Astrocyte (in vitro differentiated cells and primary cell): Measurements from ENCODE around the gene PRIMA1. TPM values are rescaled to one million over a fixed set of nuclear protein-coding genes. Genes with fewer than 3 reads are reported as not detected.

ENCODE experiments used
- DNase-seq: peaks from one replicate; pipeline ENCODE4 v3.0.0-alpha.2; 2010; ENCODE audit warnings: low read depth
- FAIRE-seq: peaks from 2 replicates; lab custom pipeline; 2011; peaks lifted over from hg19 to GRCh38; lab: Jason Lieb, UNC
- H2AFZ ChIP-seq: 2 replicates; pipeline ENCODE4 v1.6.0; 2012; ENCODE audit warnings: low read depth, low read length, inconsistent platforms
- H3K27ac ChIP-seq: 2 replicates; pipeline ENCODE4 v1.5.1; 2011; ENCODE audit warnings: low read depth, low read length, inconsistent platforms
- H3K27me3 ChIP-seq: 2 replicates; pipeline ENCODE4 v1.6.0; 2011; ENCODE audit warnings: low read length, inconsistent platforms; ENCODE audit not compliant: insufficient read depth
- H3K36me3 ChIP-seq: 2 replicates; pipeline ENCODE4 v1.5.1; 2011; ENCODE audit warnings: low read length, inconsistent platforms; ENCODE audit not compliant: insufficient read depth
- H3K4me1 ChIP-seq: 2 replicates; pipeline ENCODE4 v1.5.1; 2011; ENCODE audit warnings: low read length, inconsistent platforms; ENCODE audit not compliant: insufficient read depth
- H3K4me2 ChIP-seq: 2 replicates; pipeline ENCODE4 v1.6.0; 2012; ENCODE audit warnings: low read length, inconsistent platforms
- H3K4me3 ChIP-seq: 2 replicates; pipeline ENCODE4 v1.5.1; 2011; ENCODE audit warnings: low read depth, mild to moderate bottlenecking, low read length, inconsistent platforms; ENCODE audit not compliant: insufficient read depth
- H3K79me2 ChIP-seq: 2 replicates; pipeline ENCODE4 v1.6.0; 2012; ENCODE audit warnings: mild to moderate bottlenecking, low read length, inconsistent platforms; ENCODE audit not compliant: insufficient read depth
- H3K9ac ChIP-seq: 2 replicates; pipeline ENCODE4 v1.6.0; 2012; ENCODE audit warnings: mild to moderate bottlenecking, low read length, inconsistent platforms
- H3K9me3 ChIP-seq: 2 replicates; pipeline ENCODE4 v1.5.1; 2012; ENCODE audit warnings: low read depth, mild to moderate bottlenecking, low read length, inconsistent platforms; ENCODE audit not compliant: insufficient read depth
- H4K20me1 ChIP-seq: 2 replicates; pipeline ENCODE4 v1.6.0; 2012; ENCODE audit warnings: low read length, inconsistent platforms; ENCODE audit not compliant: insufficient read depth
- H3K27ac Mint-ChIP-seq: one replicate; pipeline ENCODE4 v1.8.0; 2021; ENCODE audit warnings: mild to moderate bottlenecking, mixed read lengths; ENCODE audit not compliant: unreplicated experiment
- H3K27me3 Mint-ChIP-seq: one replicate; pipeline ENCODE4 v1.8.0; 2021; ENCODE audit warnings: low read depth, mixed read lengths; ENCODE audit not compliant: unreplicated experiment
- H3K36me3 Mint-ChIP-seq: one replicate; pipeline ENCODE4 v1.8.0; 2021; ENCODE audit warnings: low read depth, mixed read lengths; ENCODE audit not compliant: unreplicated experiment
- H3K4me1 Mint-ChIP-seq: one replicate; pipeline ENCODE4 v1.8.0; 2021; ENCODE audit warnings: low read depth, mixed read lengths; ENCODE audit not compliant: unreplicated experiment
- H3K4me3 Mint-ChIP-seq: one replicate; pipeline ENCODE4 v1.8.0; 2021; ENCODE audit warnings: mild to moderate bottlenecking, moderate library complexity, mixed read lengths; ENCODE audit not compliant: unreplicated experiment
- H3K9me3 Mint-ChIP-seq: one replicate; pipeline ENCODE4 v1.8.0; 2021; ENCODE audit warnings: mild to moderate bottlenecking, mixed read lengths; ENCODE audit not compliant: unreplicated experiment
- EZH2 ChIP-seq: IDR thresholded peaks from 2 replicates; pipeline ENCODE4 v1.6.1; 2012; ENCODE audit warnings: mild to moderate bottlenecking, low read length, inconsistent platforms; ENCODE audit not compliant: insufficient read depth
- total RNA-seq: library from RNA; stranded (reverse); gene quantifications from 2 replicates; pipeline ENCODE4 v1.2.1, GENCODE V29; 2021
- TF ChIP-seq, protein P1 (sequence below): IDR thresholded peaks from 2 replicates; pipeline ENCODE4 v1.5.1; 2011; ENCODE audit warnings: low read depth, mild to moderate bottlenecking, inconsistent platforms, low read length, moderate library complexity; ENCODE audit not compliant: insufficient read depth

Gene PRIMA1
- total RNA-seq, 1 donor from 2014 or later = not detected

DNA sequence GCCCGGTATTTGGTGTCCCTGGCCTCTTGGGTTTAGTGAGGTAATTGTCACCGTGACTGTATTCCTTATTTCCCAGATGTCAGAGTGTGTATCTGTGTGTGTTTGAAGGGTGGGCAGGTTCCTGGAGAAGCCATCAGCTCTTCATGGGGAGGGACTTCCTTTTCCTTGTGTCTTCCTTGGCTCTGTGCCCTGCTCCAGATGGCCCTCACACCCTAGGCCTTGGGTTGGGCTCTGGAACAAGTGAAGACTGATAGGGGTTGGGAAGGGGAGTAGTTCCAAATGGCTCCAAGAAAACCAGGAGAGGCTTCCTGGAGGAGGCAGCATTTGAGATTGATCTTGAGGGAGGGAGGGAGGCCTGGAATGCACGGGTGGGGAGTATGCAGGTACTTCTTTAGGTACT lies 43.8 kb upstream of the PRIMA1 start:
- no peaks in the 10 kb centered on the region for H3K27me3 ChIP-seq
- no peaks in the 10 kb centered on the region for H3K79me2 ChIP-seq
- H3K9me3 ChIP-seq = no peaks in the 10 kb centered on the region
- H3K27ac Mint-ChIP-seq = no peak overlapping the region
- no peak overlapping the region for H3K4me3 ChIP-seq
- peaks cover 32% of the 10 kb centered on the region for H3K27me3 Mint-ChIP-seq
- no peaks in the 10 kb centered on the region for H3K36me3 Mint-ChIP-seq
- no peak overlapping the region for H2AFZ ChIP-seq
- H3K4me3 Mint-ChIP-seq = no peak overlapping the region
- DNase-seq (no peak), FAIRE-seq (no peak)
- H3K4me1 Mint-ChIP-seq = no peaks in the 10 kb centered on the region
- H3K27ac ChIP-seq = no peak overlapping the region
- H3K4me1 ChIP-seq = no peaks in the 10 kb centered on the region
- TF ChIP-seq, protein P1, sequence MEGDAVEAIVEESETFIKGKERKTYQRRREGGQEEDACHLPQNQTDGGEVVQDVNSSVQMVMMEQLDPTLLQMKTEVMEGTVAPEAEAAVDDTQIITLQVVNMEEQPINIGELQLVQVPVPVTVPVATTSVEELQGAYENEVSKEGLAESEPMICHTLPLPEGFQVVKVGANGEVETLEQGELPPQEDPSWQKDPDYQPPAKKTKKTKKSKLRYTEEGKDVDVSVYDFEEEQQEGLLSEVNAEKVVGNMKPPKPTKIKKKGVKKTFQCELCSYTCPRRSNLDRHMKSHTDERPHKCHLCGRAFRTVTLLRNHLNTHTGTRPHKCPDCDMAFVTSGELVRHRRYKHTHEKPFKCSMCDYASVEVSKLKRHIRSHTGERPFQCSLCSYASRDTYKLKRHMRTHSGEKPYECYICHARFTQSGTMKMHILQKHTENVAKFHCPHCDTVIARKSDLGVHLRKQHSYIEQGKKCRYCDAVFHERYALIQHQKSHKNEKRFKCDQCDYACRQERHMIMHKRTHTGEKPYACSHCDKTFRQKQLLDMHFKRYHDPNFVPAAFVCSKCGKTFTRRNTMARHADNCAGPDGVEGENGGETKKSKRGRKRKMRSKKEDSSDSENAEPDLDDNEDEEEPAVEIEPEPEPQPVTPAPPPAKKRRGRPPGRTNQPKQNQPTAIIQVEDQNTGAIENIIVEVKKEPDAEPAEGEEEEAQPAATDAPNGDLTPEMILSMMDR = no peak
- H3K36me3 ChIP-seq = no peaks in the 10 kb centered on the region
- H3K9me3 Mint-ChIP-seq = no peaks in the 10 kb centered on the region
- H4K20me1 ChIP-seq = no peaks in the 10 kb centered on the region
- no peak overlapping the region for H3K9ac ChIP-seq
- H3K4me2 ChIP-seq = no peak overlapping the region

DNA sequence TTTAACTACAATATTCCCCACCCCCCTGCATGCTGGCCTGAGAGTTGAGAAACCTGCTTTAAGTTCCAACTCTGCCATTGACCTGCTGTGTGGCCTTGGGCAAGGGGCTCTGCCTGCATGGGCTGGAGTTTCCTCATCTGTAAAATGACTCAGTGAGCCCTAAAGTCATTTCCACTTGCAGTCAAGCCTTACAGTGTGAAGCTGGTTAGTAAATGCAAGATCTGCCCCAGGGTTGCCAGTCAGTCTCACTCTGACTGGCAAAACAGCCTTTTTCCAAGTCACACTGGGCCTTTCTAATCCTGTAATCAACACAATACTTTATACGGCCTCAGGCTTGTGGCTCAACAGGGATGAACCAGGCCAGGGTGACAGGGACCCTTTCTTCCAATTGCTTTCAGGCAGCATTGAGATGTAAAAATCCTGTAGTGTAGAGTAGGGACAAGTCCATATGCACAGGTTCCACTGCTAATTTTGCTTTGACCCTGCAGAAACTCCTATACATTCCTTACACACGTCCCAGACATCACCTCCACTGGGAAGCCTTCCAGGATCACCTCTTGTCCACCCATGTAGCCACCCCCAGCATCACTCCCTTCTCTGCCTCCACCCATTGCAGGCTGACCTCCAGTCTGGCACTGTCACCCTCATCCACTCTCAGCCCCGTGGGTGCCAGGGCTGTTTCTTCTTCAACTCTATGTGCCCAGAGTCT lies 42.6 kb upstream of the PRIMA1 start:
- H3K9ac ChIP-seq = no peak overlapping the region
- no peaks in the 10 kb centered on the region for H3K79me2 ChIP-seq
- Mint-ChIP-seq H3K4me3 (no peak overlapping the region), H3K27me3 (peaks cover 39% of the 10 kb centered on the region), H3K36me3 (no peaks in the 10 kb centered on the region), H3K4me1 (no peaks in the 10 kb centered on the region), H3K27ac (no peak overlapping the region), H3K9me3 (no peaks in the 10 kb centered on the region)
- H3K27me3 ChIP-seq = no peaks in the 10 kb centered on the region
- H3K4me1 ChIP-seq = no peaks in the 10 kb centered on the region
- TF ChIP-seq, protein P1 = no peak
- no peak for TF ChIP-seq EZH2
- H4K20me1 ChIP-seq = no peaks in the 10 kb centered on the region
- no peak overlapping the region for H3K27ac ChIP-seq
- H2AFZ ChIP-seq = no peak overlapping the region
- H3K4me3 ChIP-seq = no peak overlapping the region
- no peaks in the 10 kb centered on the region for H3K36me3 ChIP-seq
- H3K9me3 ChIP-seq = no peaks in the 10 kb centered on the region
- FAIRE-seq (no peak), DNase-seq (no peak)
- H3K4me2 ChIP-seq = no peak overlapping the region

DNA sequence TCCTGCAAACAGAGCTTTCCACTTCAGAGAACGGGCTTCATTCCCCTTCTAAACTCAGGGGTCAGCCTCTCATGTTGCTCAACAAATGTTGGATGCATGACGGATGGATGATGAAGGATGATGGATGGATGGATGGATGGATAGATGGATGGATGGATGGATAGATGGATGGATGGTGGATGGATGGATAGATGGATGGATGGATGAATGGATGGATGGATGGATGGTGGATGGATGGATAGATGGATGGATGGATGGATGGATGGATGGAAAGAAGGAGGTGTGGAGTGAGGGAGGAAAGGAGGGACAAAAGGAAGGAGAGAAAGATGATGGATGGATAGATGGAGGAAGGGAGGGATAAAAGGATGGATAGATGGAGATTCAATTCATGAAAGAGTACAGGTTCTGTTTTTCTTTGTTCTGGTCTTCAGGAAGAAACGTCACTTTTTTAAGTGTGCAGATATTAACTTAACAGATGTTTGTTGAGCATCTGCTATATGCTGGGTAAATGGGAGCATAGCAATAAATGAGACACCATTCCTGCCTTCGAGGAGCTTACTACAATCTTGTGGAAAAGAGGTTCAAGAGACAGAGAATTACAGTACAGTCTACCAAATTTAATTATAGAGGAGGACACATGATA lies 41.7 kb upstream of the PRIMA1 start:
- no peaks in the 10 kb centered on the region for H3K36me3 ChIP-seq
- H3K27ac Mint-ChIP-seq = no peak overlapping the region
- FAIRE-seq = no peak
- no peak for TF ChIP-seq EZH2
- TF ChIP-seq, protein P1 = no peak
- H3K27me3 ChIP-seq = no peaks in the 10 kb centered on the region
- no peaks in the 10 kb centered on the region for H3K9me3 ChIP-seq
- H4K20me1 ChIP-seq = no peaks in the 10 kb centered on the region
- no peak overlapping the region for H3K27ac ChIP-seq
- H2AFZ ChIP-seq = no peak overlapping the region
- H3K4me1 ChIP-seq = no peaks in the 10 kb centered on the region
- no peaks in the 10 kb centered on the region for H3K9me3 Mint-ChIP-seq
- no peak for DNase-seq
- no peak overlapping the region for H3K4me3 Mint-ChIP-seq
- H3K4me2 ChIP-seq = no peak overlapping the region
- H3K27me3 Mint-ChIP-seq = peaks cover 41% of the 10 kb centered on the region
- no peak overlapping the region for H3K9ac ChIP-seq
- H3K79me2 ChIP-seq = no peaks in the 10 kb centered on the region
- no peak overlapping the region for H3K4me3 ChIP-seq
- H3K36me3 Mint-ChIP-seq = no peaks in the 10 kb centered on the region
- no peaks in the 10 kb centered on the region for H3K4me1 Mint-ChIP-seq
